ENCODE data around the gene DDX51.

DDX51 gene, protein sequence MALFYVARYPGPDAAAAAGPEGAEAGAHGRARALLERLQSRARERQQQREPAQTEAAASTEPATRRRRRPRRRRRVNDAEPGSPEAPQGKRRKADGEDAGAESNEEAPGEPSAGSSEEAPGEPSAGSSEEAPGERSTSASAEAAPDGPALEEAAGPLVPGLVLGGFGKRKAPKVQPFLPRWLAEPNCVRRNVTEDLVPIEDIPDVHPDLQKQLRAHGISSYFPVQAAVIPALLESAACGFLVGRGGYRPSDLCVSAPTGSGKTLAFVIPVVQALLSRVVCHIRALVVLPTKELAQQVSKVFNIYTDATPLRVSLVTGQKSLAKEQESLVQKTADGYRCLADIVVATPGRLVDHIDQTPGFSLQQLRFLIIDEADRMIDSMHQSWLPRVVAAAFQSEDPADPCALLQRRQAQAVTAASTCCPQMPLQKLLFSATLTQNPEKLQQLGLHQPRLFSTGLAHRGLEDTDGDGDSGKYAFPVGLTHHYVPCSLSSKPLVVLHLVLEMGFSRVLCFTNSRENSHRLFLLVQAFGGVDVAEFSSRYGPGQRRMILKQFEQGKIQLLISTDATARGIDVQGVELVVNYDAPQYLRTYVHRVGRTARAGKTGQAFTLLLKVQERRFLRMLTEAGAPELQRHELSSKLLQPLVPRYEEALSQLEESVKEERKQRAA

DNA sequence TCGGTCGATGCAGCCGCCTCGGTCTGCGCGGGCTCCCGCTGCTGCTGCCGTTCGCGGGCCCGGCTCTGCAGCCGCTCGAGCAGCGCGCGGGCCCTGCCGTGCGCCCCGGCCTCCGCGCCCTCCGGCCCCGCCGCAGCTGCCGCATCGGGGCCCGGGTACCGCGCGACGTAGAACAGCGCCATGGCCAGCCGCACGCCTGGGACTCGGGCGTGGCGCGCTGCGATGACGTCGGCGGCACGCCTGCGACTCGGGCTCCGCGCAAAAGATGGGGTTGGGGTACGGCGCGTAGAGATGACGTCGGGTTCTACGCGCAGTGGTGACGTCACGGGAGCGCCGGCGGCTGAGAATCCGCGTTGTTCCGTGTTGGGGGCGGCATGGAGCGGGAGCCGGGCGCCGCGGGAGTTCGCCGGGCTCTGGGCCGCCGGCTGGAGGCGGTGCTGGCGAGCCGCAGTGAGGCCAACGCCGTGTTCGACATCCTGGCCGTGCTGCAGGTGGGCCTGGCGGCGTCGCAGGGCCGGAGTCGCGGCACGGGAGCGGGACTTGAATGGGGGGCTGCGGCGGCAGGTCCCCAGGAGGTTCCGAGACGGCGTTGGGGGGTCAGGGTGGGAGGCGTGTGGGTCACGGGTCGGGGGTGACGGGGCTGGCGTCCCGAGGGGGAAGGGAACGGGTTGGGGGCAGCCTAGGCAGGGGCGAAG is at the start of gene DDX51, which contains the start of gene NOC4L:
DDX51 (minus strand) TSS at position 205 of the 695 bp plus-strand sequence; CDS start at position 182, 23 bp downstream.
NOC4L (plus strand) TSS at position 343 of the 695 bp plus-strand sequence; CDS start at position 375, 32 bp downstream.
- DNase-seq (ENCODE audit: low read depth in 2 of 3, low spot score in 2 of 3), result peak; percentile 94 to 98 (median 97)

GRCh38 chr12:132191715-132192553 is 47.8 kb upstream of the DDX51 start:
- no peak for DNase-seq (ENCODE audit: low read depth in 2 of 3, low spot score in 2 of 3)

DNA sequence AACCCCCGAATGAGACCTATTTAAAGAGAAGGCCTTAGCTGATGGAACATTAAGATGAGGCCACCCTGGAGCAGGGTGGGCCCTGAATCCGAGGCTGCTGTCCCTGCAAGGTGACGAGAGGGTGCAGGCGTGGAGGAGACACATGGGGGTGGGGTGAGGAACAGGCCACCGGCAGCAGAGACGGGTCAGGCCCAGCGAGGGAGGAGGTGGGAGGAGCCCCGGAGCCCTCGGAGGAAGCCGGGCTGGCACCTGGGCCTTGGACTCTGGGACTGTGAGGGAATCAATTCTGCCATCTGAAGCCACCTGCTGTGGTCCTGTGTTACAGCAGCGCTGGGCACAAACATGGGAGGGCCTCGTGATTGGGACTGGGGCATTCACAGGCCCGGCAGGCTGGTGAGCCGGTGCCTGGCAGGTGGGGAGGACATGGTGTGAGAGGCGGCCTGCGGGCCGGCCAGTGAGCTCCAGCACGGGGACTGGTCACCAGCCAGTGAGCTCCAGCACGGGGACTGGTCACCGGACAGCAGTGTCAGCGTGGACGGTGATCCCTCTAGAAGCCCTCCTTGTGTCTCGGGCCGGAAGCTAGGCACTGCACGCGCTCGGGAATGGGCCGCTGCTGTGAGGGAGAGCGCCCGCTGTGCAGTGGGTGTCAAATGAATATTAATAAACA is 46.8 kb upstream of the DDX51 start:
- no peak for DNase-seq (ENCODE audit: low read depth in 2 of 3, low spot score in 2 of 3)

GRCh38 chr12:132190012-132190755 is 46.1 kb upstream of the DDX51 start:
- no peak for DNase-seq (ENCODE audit: low read depth in 2 of 3, low spot score in 2 of 3)

GRCh38 chr12:132189378-132190011 is 45.4 kb upstream of the DDX51 start:
- peak; percentile 82 to 92 (median 84) for DNase-seq (ENCODE audit: low read depth in 2 of 3, low spot score in 2 of 3)

GRCh38 chr12:132188916-132189325 is 44.8 kb upstream of the DDX51 start:
- no peak for DNase-seq (ENCODE audit: low read depth in 2 of 3, low spot score in 2 of 3)

DNA sequence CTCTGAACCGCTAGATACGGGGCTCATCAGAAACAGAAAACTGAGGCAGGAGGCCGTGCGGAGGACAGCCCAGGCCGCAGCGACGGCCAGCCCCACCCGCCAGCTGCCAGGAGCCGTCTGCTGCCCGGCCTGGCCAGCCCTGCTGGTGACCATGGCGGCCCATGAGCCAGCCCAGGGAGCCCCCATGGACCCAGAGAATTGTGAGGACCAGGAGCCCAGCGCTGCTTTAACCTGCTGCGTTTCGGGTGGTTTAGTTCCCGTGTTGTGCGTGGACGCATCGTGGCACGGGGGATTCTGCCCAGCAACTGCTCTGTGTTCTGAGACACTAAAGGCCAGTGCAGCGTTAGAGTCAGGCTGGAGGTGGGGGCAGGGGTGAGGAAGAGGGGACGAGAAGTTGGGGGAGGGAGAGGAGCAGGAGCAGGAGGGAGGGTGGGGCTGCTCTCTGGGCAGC is 44.4 kb upstream of the DDX51 start:
- no peak for DNase-seq (ENCODE audit: low read depth in 2 of 3, low spot score in 2 of 3)

DNA sequence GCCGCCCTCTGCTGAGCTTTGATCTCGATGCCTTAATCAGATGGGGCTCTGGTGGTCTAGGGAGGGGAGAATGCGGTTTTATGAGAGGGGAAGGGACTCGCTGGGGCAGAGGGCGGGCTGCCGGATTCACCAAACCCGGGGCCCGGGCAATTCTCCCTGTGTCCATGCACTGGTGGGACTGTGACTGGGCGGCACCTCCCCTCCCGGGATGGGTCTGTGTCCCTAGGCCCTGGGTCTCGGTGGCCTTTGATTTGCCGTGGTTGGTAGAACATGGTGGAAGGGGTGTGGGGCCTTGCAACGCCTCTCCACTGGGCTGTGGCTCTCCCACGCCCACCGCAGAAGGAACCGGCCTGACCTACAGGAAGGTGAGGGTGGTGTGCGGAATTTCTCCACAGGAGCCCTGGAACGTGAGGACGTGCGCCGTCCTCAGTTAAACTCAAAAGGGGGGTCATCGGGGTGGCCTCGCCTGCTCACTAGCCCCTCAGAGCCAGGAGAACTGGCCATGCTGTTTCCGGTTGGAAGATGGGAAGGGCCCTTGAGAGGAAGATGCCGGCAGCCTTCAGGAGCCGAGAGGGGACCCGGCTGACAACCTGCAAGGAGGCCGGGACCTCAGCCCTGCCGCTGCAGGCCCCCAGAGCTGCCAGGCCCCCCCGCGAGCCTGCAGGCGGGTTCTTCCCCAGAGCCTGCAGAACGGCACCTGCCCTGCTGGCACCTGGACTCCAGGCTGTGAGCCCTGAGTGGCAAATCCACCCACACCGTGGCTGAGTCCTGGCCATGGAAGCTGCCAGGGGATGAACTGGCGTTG is 43.7 kb upstream of the DDX51 start:
- no peak for DNase-seq (ENCODE audit: low read depth in 2 of 3, low spot score in 2 of 3)

DNA sequence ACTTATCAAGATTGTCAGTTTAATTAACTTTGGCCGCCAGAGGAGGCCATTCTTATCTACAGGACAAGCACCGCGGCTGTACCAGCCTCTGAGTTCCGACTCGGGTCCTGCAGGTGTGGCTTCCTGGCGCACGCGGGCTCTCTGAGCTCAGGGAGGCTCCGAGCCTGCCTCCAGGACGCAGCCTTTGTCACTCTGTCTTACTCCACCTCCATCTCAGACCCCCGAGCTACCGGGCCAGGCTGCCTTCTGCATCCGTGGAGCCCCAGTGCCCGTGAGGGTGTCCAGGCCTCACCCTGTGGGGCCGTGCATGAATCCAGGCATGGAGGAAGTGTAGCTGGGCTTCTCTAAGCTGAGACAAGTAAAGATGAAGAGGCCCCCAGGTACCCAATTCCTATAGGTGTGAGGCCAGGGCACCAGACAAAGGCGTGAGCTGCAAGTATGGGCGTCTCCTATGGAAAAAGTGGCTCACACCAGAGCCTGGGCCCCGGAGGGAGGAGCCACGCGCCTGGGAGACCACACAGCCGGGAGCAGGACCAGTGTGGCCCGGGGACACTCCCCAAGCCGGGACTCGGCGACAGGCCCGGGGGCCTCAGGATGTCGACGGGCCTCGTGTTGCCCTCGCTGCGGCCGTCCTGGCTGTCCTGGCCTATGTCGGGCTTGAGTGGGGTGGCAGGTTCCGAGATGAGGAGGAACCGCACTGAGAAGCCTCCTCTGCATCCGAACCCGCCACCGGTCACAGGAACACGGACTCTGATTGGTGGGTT is 42.9 kb upstream of the DDX51 start:
- DNase-seq (ENCODE audit: low read depth in 2 of 3, low spot score in 2 of 3), result no peak

- no peak for DNase-seq (ENCODE audit: low read depth in 2 of 3, low spot score in 2 of 3)
Observed at GRCh38 chr12:132186208-132186856, 42.2 kb upstream of the DDX51 start.

DNA sequence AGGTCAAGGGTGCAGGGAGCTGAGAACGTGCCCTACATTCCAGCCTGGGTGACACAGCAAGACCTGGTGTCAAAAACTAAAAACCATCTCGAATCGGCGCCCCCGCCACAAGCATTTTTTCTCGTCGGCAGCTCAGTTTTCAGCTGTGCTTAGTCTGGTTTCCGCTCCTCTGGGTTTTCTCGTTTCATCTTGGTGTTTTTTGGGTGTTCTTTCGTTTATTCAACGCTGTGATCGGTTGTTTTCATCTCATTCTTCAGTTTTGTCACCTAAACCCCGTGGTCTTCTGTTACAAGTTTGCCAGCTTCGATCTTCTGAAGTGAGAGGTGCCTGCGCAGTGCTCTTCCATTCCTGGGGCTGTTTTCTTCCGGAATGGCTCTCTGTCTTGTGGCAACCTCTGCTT is 41.6 kb upstream of the DDX51 start:
- DNase-seq (ENCODE audit: low read depth in 2 of 3, low spot score in 2 of 3), result no peak

GRCh38 chr12:132182711-132183365 is 38.7 kb upstream of the DDX51 start:
- no peak for DNase-seq (ENCODE audit: low read depth in 2 of 3, low spot score in 2 of 3)

DNA sequence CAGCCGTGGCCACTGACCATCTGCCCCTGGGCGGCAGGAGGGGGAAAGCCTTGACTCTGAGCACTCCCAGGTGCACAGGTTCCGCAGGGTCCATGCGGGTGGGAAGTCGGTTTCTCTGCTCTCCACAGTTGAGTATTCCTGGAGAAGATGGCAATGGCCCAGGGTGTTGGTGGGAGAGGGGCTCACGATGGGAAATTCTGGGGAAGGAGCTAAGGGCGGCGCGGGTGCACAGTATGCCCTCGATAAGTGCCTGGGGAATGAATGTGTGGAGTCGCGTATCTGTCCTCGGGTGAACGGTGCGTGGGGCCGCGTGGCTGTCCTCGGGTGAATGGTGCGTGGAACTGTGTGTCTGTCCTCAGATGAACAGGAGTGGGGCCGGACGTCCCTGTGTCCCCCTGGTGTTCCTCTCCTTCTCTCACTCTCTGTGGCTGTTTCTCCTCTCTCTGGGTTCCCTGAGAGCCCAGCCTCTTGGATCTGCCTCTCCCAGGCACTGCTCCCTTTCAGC is 38.1 kb upstream of the DDX51 start:
- DNase-seq (ENCODE audit: low read depth in 2 of 3, low spot score in 2 of 3), result no peak

- no peak for DNase-seq (ENCODE audit: low read depth in 2 of 3, low spot score in 2 of 3)
Observed at GRCh38 chr12:132181570-132182200, 37.6 kb upstream of the DDX51 start.

DNA sequence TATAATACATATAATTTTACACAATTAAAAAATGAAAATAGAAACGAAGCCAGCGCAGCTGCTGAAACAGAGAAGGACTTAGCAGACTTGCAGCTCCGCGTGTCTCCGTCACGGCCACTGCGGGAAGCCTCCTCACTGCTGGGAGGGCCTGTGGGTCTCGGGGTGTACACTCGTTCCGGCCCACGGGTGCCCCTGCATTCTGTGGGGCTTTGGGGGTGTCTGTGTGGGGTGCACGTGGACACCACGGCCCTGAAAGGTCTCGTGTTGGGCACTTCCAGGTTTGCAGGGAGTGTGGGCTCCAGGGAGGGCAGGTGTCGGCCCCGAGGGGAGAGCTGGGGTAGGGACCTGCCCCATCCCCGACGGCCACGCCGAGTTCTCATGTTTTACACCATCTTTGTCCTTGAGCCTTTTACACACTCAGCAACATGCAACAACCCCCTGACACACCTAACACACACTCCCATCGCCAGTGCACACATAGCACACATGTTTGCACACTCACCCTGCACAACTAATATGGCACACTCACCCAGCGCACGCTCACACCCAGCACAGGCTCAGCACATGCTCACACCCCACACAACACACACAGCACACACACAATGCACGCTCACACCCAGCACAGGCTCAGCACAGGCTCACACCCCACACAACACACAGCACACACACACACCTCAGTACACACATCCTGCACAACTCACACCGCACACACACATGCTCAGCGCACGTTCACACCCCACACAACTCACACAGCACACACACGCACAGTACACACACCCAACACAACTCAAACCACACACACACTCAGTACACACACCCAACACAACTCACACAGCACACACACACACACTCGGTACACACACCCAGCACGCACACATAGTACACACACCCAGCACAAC is 36.8 kb upstream of the DDX51 start:
- no peak for DNase-seq (ENCODE audit: low read depth in 2 of 3, low spot score in 2 of 3)

Measured in activated CD8-positive, alpha-beta memory T cell treated with anti-CD3 and anti-CD28 coated beads for 48 hours (primary cell).